Activated CD8-positive, alpha-beta memory T cell treated with anti-CD3 and anti-CD28 coated beads, Interleukin-2, amount 10 ng/mL, durations not matched to agents 7 days and 5 days (primary cell): ENCODE data around the gene ROBO2. TPM values are rescaled to one million over a fixed set of nuclear protein-coding genes. Genes with fewer than 3 reads are reported as not detected.
"Not testable (repeated sequence)": the region's sequence is repeated elsewhere in the genome, so short reads cannot be mapped to it uniquely, and the experiment has no call there.

ENCODE experiments used
- ATAC-seq: fragments of 150-1000 bp; cut with Tn5 transposase; one replicate; pipeline ENCODE4 v1.10.0; 2021; ENCODE audit warnings: moderate library complexity
- CTCF ChIA-PET: fragments of 350-600 bp; sonication (Branson Sonifier 250); formaldehyde crosslinking; loops from one replicate; lab custom pipeline; 2021; ENCODE audit warnings: antibody characterized with exemption; lab: Charles Lee
- DNase-seq: peaks from one replicate; pipeline ENCODE4 v3.0.0-alpha.2; 2020
- H3K27ac Mint-ChIP-seq: one replicate; pipeline ENCODE4 v1.8.0; 2021; ENCODE audit warnings: mild to moderate bottlenecking, mixed read lengths
- H3K27me3 Mint-ChIP-seq: one replicate; pipeline ENCODE4 v1.8.0; 2021; ENCODE audit warnings: mixed read lengths
- H3K36me3 Mint-ChIP-seq: one replicate; pipeline ENCODE4 v1.8.0; 2021; ENCODE audit warnings: mild to moderate bottlenecking, mixed read lengths
- H3K4me1 Mint-ChIP-seq: one replicate; pipeline ENCODE4 v1.8.0; 2021; ENCODE audit warnings: mixed read lengths
- H3K4me3 Mint-ChIP-seq: one replicate; pipeline ENCODE4 v1.8.0; 2021; ENCODE audit warnings: mild to moderate bottlenecking, moderate library complexity, mixed read lengths
- H3K9me3 Mint-ChIP-seq: one replicate; pipeline ENCODE4 v1.8.0; 2022; ENCODE audit warnings: low read depth, mixed read lengths
- total RNA-seq, 2 experiments: library from RNA; stranded (reverse); gene quantifications; one replicate each; pipeline ENCODE4 v1.2.3, GENCODE V29; 2021

Gene ROBO2
- total RNA-seq, 2 experiments from 2014 or later = not detected

DNA sequence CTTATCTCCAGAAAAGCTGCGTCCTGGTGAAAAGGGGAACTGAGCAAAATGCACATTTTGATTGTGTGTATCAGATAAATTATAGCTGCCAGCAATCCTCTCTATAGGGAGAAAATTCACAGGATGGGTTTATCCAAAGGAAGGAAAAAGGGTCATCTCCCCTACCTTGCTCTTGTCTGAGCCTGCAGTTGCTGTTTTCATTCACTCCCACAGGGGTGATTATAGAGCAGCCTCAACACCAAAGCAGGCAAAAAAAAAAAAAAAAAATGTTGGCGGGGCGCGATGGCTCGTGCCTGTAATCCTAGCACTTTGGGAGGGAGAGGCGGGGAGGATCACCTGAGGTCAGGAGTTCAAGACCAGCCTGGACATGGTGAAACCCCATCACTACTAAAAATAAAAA lies 333.7 kb downstream of the ROBO2 start:
- DNase-seq (no peak), ATAC-seq (no peak)
- Mint-ChIP-seq H3K4me1 (no peaks in the 10 kb centered on the region), H3K9me3 (peaks cover 7% of the 10 kb centered on the region), H3K36me3 (no peaks in the 10 kb centered on the region), H3K27ac (no peak overlapping the region), H3K4me3 (no peak overlapping the region), H3K27me3 (no peaks in the 10 kb centered on the region)
- CTCF ChIA-PET = interaction anchor here (0.7 kb wide), 1 partner anchor 407 kb away, joined by 3 read pairs; no protein-coding TSS in a partner anchor

DNA sequence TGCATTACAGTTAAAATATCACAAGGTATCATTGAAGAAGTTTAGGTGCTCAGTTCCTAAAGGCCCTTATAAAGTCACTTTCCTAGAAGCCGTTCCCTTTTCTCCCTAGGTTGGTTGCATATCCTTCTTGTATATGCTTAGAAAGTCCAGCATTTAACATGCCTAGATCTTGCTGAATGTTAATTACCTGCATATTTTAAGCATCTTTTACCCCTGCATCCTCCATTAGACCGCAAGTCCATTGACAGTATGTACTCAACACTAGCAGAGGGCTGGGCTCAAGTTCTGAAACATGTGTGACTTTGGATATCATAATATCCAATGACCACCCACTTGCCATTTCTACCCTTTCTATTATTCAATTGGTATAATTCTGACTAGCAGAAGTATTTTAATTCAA lies 336.6 kb downstream of the ROBO2 start:
- peaks cover 7% of the 10 kb centered on the region for H3K9me3 Mint-ChIP-seq
- no peak overlapping the region for H3K27ac Mint-ChIP-seq
- DNase-seq = no peak
- no peak for ATAC-seq
- no peaks in the 10 kb centered on the region for H3K27me3 Mint-ChIP-seq
- H3K4me3 Mint-ChIP-seq = no peak overlapping the region
- no peaks in the 10 kb centered on the region for H3K4me1 Mint-ChIP-seq
- CTCF ChIA-PET = no interaction called here
- no peaks in the 10 kb centered on the region for H3K36me3 Mint-ChIP-seq

DNA sequence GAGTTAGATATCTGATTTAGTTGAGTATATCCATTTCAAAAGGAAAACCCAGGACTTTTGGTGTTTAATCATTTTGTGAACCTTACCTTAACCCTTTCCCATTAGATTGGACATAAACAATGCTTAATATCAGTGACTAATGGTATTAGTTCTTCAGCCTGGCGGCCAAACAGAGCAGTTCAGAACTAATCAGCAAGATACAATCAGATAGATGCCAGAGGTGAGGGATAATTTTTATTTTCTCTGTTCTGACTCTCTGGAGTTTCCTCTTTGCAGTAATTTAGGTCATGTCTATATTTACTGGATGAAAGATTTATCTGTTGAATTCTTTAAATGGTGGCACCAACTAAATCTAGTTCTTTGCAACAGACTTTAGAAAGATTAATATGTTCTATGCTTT lies 337.8 kb downstream of the ROBO2 start:
- peaks cover 11% of the 10 kb centered on the region for H3K9me3 Mint-ChIP-seq
- H3K27ac Mint-ChIP-seq = no peak overlapping the region
- no peaks in the 10 kb centered on the region for H3K27me3 Mint-ChIP-seq
- ATAC-seq = no peak
- no peaks in the 10 kb centered on the region for H3K4me1 Mint-ChIP-seq
- no peak overlapping the region for H3K4me3 Mint-ChIP-seq
- no peak for DNase-seq
- CTCF ChIA-PET = no interaction called here
- H3K36me3 Mint-ChIP-seq = no peaks in the 10 kb centered on the region

DNA sequence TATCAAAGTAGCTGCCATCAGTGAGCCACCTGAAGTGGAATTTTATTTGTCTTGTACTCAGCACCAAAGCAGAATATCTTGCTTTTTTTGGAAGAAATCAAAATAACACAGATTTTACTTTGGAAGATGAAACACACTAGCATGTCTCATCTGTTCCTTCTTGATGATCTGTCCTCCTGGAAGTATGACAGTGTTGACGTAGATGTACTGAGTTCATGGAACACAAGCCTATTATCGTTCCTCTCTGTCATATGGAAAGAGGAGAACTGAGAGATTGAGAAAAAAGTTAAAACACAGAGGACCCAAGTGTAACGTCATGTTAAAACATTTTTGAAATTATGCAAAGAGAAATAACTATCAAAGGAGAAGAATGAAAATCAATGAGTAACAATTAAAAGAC lies 340.2 kb downstream of the ROBO2 start:
- DNase-seq = no peak
- CTCF ChIA-PET = no interaction called here
- Mint-ChIP-seq H3K4me3 (no peak overlapping the region), H3K4me1 (no peaks in the 10 kb centered on the region), H3K36me3 (no peaks in the 10 kb centered on the region), H3K9me3 (peaks cover 16% of the 10 kb centered on the region), H3K27ac (no peak overlapping the region), H3K27me3 (no peaks in the 10 kb centered on the region)
- ATAC-seq = no peak

DNA sequence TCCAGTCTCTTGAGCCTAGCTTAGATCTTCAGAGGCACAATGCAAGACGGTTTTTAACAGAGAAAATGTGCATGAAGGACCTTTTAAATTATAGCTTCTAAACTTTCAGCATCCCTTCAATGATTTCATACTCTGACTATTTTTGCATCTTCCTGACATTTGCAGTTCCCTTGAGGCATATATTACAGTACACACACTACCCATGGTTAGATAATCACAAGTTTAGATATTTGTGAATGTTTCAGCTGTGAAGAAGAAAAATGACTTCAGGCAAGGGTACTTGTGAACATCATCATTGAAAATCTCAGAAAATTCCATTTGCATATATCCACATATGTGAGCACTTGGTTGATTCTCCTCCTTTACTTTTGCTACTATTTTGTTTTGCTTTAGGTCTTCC lies 341.5 kb downstream of the ROBO2 start:
- Mint-ChIP-seq H3K4me1 (no peaks in the 10 kb centered on the region), H3K27me3 (no peaks in the 10 kb centered on the region), H3K36me3 (no peaks in the 10 kb centered on the region), H3K27ac (no peak overlapping the region), H3K4me3 (no peak overlapping the region), H3K9me3 (peaks cover 19% of the 10 kb centered on the region)
- no peak for ATAC-seq
- no peak for DNase-seq
- CTCF ChIA-PET = no interaction called here

DNA sequence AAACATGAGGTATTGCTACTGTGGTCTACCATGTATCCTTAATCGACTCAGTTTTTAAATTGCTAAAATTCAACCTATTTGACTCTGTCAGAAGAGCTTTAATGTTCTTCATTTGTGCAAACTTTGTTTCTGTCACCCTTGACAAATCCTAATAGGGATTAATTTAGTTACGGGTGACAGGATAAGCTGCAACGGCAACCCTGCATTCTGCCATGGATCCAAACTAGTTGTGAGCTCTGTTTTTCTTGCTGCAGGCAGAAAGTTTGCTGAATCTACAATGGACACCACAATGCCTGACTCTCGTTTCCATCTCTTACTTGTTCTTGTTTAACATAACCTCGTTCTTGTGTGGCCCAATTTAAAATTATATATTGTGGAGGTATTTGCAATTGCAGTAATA lies 352.3 kb downstream of the ROBO2 start:
- DNase-seq = no peak
- no peak for ATAC-seq

DNA sequence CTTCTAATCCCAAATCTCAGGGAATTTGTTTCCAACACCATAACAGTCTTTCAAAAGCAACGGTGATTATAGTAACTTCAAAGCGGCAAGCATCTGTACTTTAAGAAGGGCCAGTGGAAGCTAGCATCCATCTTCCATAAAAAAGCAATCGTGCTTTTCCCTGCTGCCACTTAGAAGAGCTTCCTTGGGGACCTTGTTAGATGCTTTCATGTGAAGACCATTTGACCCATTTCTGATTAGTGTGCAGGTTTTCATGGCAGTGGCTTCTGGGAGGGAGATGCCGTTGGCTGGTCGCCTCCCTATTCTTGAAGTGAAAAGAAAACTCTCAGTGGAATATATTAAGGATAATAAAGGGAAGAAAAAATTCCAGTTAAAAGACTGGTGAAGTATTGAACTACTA lies 354.1 kb downstream of the ROBO2 start:
- Mint-ChIP-seq H3K4me1 (no peaks in the 10 kb centered on the region), H3K27ac (no peak overlapping the region)
- ATAC-seq = no peak

More for the DNA sequence above, 352.3 kb downstream of the ROBO2 start:
- H3K36me3 Mint-ChIP-seq = no peaks in the 10 kb centered on the region
- H3K4me3 Mint-ChIP-seq = no peak overlapping the region
- CTCF ChIA-PET = no interaction called here
- no peak overlapping the region for H3K27ac Mint-ChIP-seq
- no peaks in the 10 kb centered on the region for H3K4me1 Mint-ChIP-seq
- peaks cover 6% of the 10 kb centered on the region for H3K9me3 Mint-ChIP-seq
- H3K27me3 Mint-ChIP-seq = no peaks in the 10 kb centered on the region

DNA sequence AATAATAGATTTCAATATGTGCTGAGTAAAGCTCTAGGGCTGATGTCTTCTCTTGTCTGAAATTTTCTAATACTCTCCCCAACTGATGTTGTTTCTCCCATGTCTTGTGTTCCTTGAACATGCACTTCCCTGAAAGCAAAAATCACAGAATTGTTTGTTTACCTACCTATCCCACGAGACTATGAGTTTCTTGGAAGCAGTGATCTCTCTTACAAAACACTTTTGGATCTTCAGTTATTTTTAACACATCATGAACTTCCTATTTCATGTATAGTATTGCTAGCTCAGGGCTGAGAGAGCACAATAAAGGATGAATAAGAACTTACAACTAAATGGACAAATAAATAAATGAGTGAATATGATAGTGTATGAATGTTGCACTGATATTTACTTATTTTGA lies 365.0 kb downstream of the ROBO2 start:
- Mint-ChIP-seq H3K4me1 (no peaks in the 10 kb centered on the region), H3K36me3 (no peaks in the 10 kb centered on the region), H3K27ac (no peak overlapping the region), H3K27me3 (no peaks in the 10 kb centered on the region), H3K4me3 (no peak overlapping the region), H3K9me3 (peaks cover 10% of the 10 kb centered on the region)
- no peak for DNase-seq
- CTCF ChIA-PET = no interaction called here
- no peak for ATAC-seq

More for the DNA sequence above, 354.1 kb downstream of the ROBO2 start:
- Mint-ChIP-seq H3K9me3 (peaks cover 3% of the 10 kb centered on the region), H3K36me3 (no peaks in the 10 kb centered on the region), H3K27me3 (no peaks in the 10 kb centered on the region), H3K4me3 (no peak overlapping the region)
- no peak for DNase-seq
- CTCF ChIA-PET = no interaction called here

DNA sequence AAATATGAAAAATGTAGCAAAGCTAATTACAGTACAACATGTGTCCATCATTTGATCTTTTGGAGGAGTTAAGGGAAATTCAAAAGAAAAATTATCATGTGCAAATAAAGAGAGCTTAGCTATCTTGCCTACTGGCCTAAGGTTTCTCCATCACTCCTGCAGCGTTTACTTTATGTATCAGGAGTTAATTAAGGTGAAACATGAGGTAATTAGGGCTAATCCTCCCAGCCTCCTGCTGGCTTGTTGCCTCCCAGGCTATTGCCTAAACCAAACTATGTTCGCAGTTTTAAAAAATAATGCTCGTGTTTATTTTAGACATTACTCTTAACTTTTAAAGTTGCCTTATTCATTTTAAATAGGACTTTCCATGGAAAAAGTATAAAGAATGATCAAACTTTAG lies 367.5 kb downstream of the ROBO2 start:
- no peak for DNase-seq
- ATAC-seq = no peak
- Mint-ChIP-seq H3K4me3 (no peak overlapping the region), H3K9me3 (peaks cover 9% of the 10 kb centered on the region), H3K27me3 (no peaks in the 10 kb centered on the region), H3K36me3 (no peaks in the 10 kb centered on the region), H3K4me1 (no peaks in the 10 kb centered on the region), H3K27ac (no peak overlapping the region)
- CTCF ChIA-PET = no interaction called here

DNA sequence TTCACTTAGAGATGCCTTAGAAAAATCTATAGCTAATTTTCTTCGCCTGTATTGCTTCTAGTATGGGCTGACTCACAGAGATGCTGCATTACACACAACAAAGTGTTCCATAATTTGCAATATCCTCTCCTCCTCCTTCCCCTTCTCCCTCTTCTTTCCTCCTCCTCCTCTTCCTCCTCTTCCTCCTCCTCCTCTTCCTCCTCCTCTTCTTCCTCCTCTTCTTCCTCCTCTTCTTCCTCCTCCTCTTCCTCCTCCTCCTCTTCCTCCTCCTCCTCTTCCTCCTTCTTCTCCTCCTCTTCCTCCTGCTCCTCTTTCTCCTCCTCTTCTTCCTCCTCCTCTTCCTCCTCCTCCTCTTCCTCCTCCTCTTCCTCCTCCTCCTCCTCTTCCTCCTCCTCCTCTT lies 370.4 kb downstream of the ROBO2 start:
- H3K36me3 Mint-ChIP-seq, DNase-seq, H3K27ac Mint-ChIP-seq, H3K4me3 Mint-ChIP-seq, H3K4me1 Mint-ChIP-seq, H3K27me3 Mint-ChIP-seq, ATAC-seq, CTCF ChIA-PET: not testable (repeated sequence)
- peaks cover 13% of the 10 kb centered on the region for H3K9me3 Mint-ChIP-seq

DNA sequence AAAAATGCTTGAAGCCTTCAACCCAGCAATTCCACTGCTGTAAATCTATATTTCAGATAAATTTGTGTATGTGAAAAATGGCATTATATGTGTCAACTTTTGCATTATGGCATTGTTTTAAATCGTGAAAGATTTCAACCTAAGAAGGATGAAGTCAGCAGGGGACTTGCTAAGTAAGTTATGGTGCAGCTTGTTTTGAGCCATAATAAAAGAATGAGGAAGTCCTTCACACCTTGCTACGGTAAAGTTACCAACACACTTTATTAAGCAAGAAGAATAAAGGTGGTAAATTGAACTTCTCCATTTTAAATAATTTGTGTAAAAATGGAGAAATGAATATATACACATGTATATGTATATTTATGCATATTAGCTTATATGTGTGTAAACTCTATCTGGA lies 371.4 kb downstream of the ROBO2 start:
- no peak overlapping the region for H3K4me3 Mint-ChIP-seq
- no peak for ATAC-seq
- H3K27ac Mint-ChIP-seq = no peak overlapping the region
- H3K36me3 Mint-ChIP-seq = no peaks in the 10 kb centered on the region
- CTCF ChIA-PET = no interaction called here
- peaks cover 13% of the 10 kb centered on the region for H3K9me3 Mint-ChIP-seq
- H3K4me1 Mint-ChIP-seq = no peaks in the 10 kb centered on the region
- DNase-seq = no peak
- H3K27me3 Mint-ChIP-seq = no peaks in the 10 kb centered on the region

DNA sequence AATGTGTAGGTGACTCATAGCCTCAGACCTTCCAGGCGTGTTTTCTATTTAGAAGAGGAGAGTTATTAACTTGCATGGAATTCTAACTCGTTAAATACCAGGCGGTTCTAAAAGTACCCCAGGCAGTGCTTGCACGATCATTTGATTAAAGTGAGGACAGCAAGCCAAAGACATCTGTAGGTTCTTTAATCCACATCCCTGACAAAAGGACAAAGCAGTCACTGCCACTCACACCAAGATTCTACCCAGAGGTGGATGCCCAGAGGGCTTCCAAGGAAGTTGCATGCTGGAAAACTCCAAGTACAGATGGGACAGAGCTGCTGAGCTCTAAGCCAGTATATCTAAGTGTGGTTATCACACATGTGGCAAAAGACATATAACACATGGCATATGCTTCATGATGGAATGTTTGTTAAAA lies 372.1 kb downstream of the ROBO2 start:
- CTCF ChIA-PET = no interaction called here
- Mint-ChIP-seq H3K27ac (no peak overlapping the region), H3K9me3 (peaks cover 13% of the 10 kb centered on the region), H3K4me1 (no peaks in the 10 kb centered on the region), H3K27me3 (no peaks in the 10 kb centered on the region), H3K36me3 (no peaks in the 10 kb centered on the region), H3K4me3 (no peak overlapping the region)
- no peak for DNase-seq
- ATAC-seq = no peak

DNA sequence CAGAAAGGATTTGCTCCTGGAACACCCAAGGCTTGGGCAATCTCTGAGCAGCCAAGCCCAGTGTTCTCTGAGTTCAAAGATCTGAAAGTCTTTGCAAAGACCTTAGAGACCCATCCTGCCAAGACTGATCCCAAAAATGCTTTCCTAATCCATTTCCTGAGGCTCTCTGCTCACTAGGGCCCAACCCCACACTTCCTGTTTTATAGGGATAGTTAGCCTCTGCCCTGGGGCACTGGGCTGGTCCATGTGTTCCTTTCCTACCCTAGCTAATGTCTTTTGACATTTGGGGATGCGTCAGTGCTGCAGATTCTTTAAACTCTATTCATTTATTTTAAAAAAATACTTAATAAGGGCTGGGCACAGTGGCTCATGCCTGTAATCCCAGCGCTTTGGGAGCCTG lies 372.7 kb downstream of the ROBO2 start:
- Mint-ChIP-seq H3K4me3 (no peak overlapping the region), H3K9me3 (peaks cover 13% of the 10 kb centered on the region), H3K36me3 (no peaks in the 10 kb centered on the region), H3K27ac (no peak overlapping the region), H3K4me1 (no peaks in the 10 kb centered on the region), H3K27me3 (no peaks in the 10 kb centered on the region)
- CTCF ChIA-PET = no interaction called here
- no peak for ATAC-seq
- no peak for DNase-seq

DNA sequence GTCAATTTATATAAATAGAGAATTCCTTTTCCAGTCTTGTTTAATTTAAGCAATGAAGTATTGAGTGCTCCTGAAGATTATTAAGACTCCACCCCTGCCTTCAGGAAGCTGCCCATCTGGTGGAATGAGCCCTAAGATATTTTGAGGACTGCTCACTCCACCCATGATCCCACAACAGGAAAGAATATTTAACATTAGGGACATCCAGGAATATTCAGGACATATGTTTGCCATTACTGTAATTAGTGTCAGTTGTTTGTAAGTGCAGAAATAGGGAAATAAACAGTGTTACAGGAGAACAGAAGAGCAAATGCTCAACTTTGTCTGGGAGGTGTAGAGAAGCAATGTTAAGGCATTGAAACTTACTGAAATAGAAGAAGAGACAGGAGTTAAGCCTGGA lies 375.0 kb downstream of the ROBO2 start:
- no peak overlapping the region for H3K27ac Mint-ChIP-seq
- H3K4me1 Mint-ChIP-seq = no peaks in the 10 kb centered on the region
- no peak for ATAC-seq
- H3K27me3 Mint-ChIP-seq = no peaks in the 10 kb centered on the region
- no peaks in the 10 kb centered on the region for H3K36me3 Mint-ChIP-seq
- H3K4me3 Mint-ChIP-seq = no peak overlapping the region
- peaks cover 13% of the 10 kb centered on the region for H3K9me3 Mint-ChIP-seq
- CTCF ChIA-PET = no interaction called here
- DNase-seq = no peak

DNA sequence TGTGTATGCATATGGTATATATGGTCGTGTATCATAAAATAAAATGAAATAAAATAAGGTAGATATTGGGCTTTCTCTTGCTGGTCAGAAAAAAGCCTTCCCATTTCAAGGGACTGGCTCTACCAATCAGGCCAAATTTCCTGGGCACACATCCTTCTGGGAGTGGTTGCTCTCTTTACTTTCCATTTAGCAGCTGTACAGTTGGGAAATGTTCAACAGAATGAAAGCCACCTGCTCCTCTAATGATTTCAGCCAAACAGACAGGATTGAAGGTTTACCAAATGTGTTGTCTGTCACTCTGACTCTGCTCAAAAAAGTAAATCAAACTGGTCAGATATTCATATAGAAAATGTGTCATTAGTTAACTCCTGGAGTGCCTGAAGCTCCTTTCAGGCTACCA lies 380.4 kb downstream of the ROBO2 start:
- H3K4me3 Mint-ChIP-seq = no peak overlapping the region
- DNase-seq = no peak
- H3K9me3 Mint-ChIP-seq = peaks cover 3% of the 10 kb centered on the region
- no peaks in the 10 kb centered on the region for H3K27me3 Mint-ChIP-seq
- H3K27ac Mint-ChIP-seq = no peak overlapping the region
- no peak for ATAC-seq
- H3K4me1 Mint-ChIP-seq = no peaks in the 10 kb centered on the region
- CTCF ChIA-PET = no interaction called here
- H3K36me3 Mint-ChIP-seq = no peaks in the 10 kb centered on the region
